ENCODE data around the gene GMEB2.

Gene GMEB2

GRCh38 chr20:63541371-63541770 lies 85.5 kb downstream of the GMEB2 start:
- DNase-seq: no peak

GRCh38 chr20:63540417-63541186 lies 86.3 kb downstream of the GMEB2 start:
- DNase-seq: no peak

GRCh38 chr20:63539441-63540370 lies 87.2 kb downstream of the GMEB2 start:
- no peak for DNase-seq

- DNase-seq: no peak
These were observed 87.8 kb downstream of the GMEB2 start for GRCh38 chr20:63539092-63539430.

- no peak for DNase-seq
These were observed 88.5 kb downstream of the GMEB2 start for GRCh38 chr20:63538204-63539091.
